H1 (cell line): ENCODE measurements around the gene PLEKHG4. TPM values are rescaled to one million over a fixed set of nuclear protein-coding genes. Genes with fewer than 3 reads are reported as not detected.

Experiments
- CTCF ChIA-PET: fragments of 300-600 bp; sonication (Branson Sonifier 250); formaldehyde crosslinking; loops from one replicate; lab custom pipeline; 2021; ENCODE audit not compliant: partially characterized antibody; lab: Charles Lee
- POLR2A ChIA-PET: fragments of 300-600 bp; sonication (Branson Sonifier 250); formaldehyde crosslinking; loops from one replicate; lab custom pipeline; 2021; ENCODE audit warnings: inconsistent platforms; ENCODE audit not compliant: partially characterized antibody; lab: Charles Lee
- DNase-seq, 2 experiments: peaks; one replicate each; pipeline versions ENCODE4 v3.0.0 to v3.0.0-alpha.2; 2010 to 2022; ENCODE audit warnings: low spot score in 2 of 2, low read depth in 1 of 2, mixed read lengths in 1 of 2
- FAIRE-seq: peaks from 2 replicates; lab custom pipeline; 2011; peaks lifted over from hg19 to GRCh38; lab: Jason Lieb, UNC
- H2AFZ ChIP-seq: 2 replicates; pipeline ENCODE4 v1.8.1; 2012; ENCODE audit warnings: low read length, inconsistent platforms
- H2AK5ac ChIP-seq: 2 replicates; pipeline ENCODE4 v1.6.1; 2013; ENCODE audit warnings: low read depth, low read length
- H2BK120ac ChIP-seq: replicated peaks from 2 replicates; pipeline ENCODE3; 2013; ENCODE audit warnings: low read depth, low read length, inconsistent platforms
- H2BK12ac ChIP-seq: 2 replicates; pipeline ENCODE4 v1.6.1; 2013; ENCODE audit warnings: low read depth, low read length
- H2BK15ac ChIP-seq: 2 replicates; pipeline ENCODE4 v1.6.1; 2013; ENCODE audit warnings: low read length
- H2BK20ac ChIP-seq: 2 replicates; pipeline ENCODE4 v1.6.1; 2013; ENCODE audit warnings: low read length
- H2BK5ac ChIP-seq: 2 replicates; pipeline ENCODE4 v1.6.1; 2013; ENCODE audit warnings: low read depth, low read length
- H3K14ac ChIP-seq: 2 replicates; pipeline ENCODE4 v1.6.1; 2013; ENCODE audit warnings: inconsistent platforms; ENCODE audit not compliant: insufficient read length
- H3K18ac ChIP-seq: 2 replicates; pipeline ENCODE4 v1.6.1; 2013; ENCODE audit warnings: low read length; ENCODE audit errors: extremely low read depth
- H3K23ac ChIP-seq: 2 replicates; pipeline ENCODE4 v1.6.1; 2013; ENCODE audit warnings: inconsistent platforms; ENCODE audit not compliant: insufficient read length
- H3K23me2 ChIP-seq: 2 replicates; pipeline ENCODE4 v1.6.1; 2013; ENCODE audit warnings: low read depth, low read length
- H3K27ac ChIP-seq: 2 replicates; pipeline ENCODE4 v1.6.1; 2011; ENCODE audit warnings: low read depth, low read length, inconsistent platforms
- H3K27me3 ChIP-seq, 4 experiments: replicated peaks in 1 of 4; 1 replicate in 1 of 4; 2 replicates in 3 of 4; pipeline versions ENCODE4 v1.6.1 to v1.8.1; 2011 to 2013; ENCODE audit warnings: low read length in 3 of 4, mild to moderate bottlenecking in 3 of 4, inconsistent platforms in 2 of 4, mixed read lengths in 2 of 4, moderate library complexity in 1 of 4; ENCODE audit not compliant: control insufficient read depth in 3 of 4, insufficient read depth in 3 of 4; ENCODE audit errors: extremely low read depth in 1 of 4
- H3K36me3 ChIP-seq, 4 experiments: 2 replicates each; pipeline versions ENCODE4 v1.6.1 to v1.8.1; 2011 to 2013; ENCODE audit warnings: mild to moderate bottlenecking in 4 of 4, low read length in 3 of 4, moderate library complexity in 2 of 4, control low read depth in 1 of 4, inconsistent platforms in 1 of 4; ENCODE audit not compliant: insufficient read depth in 4 of 4, control insufficient read depth in 2 of 4
- H3K4ac ChIP-seq: replicated peaks from 2 replicates; pipeline ENCODE3; 2013; ENCODE audit warnings: low read length, low read depth, mixed read lengths, inconsistent platforms; ENCODE audit not compliant: insufficient read length
- H3K4me1 ChIP-seq, 4 experiments: replicated peaks in 1 of 4; 1 replicate in 1 of 4; 2 replicates in 3 of 4; pipeline versions ENCODE4 v1.6.1 to v1.8.1; 2011 to 2013; ENCODE audit warnings: low read length in 3 of 4, inconsistent platforms in 2 of 4, mixed read lengths in 1 of 4; ENCODE audit not compliant: insufficient read depth in 4 of 4, control insufficient read depth in 3 of 4
- H3K4me2 ChIP-seq, 2 experiments: 2 replicates each; pipeline versions ENCODE4 v1.6.1 to v1.8.1; 2011 to 2013; ENCODE audit warnings: low read depth in 2 of 2, low read length in 2 of 2, control low read depth in 1 of 2, inconsistent platforms in 1 of 2, mild to moderate bottlenecking in 1 of 2; ENCODE audit not compliant: insufficient read depth in 1 of 2
- H3K4me3 ChIP-seq, 4 experiments: fragments of 200-600, 300-600 bp in 1 of 4; sonication (generic), shearing (Covaris generic), sonication (Bioruptor Twin) in 1 of 4; 2 replicates each; pipeline versions ENCODE4 v1.5.1 to v1.8.1; 2011 to 2016; ENCODE audit warnings: low read length in 4 of 4, low read depth in 3 of 4, control low read depth in 2 of 4, inconsistent platforms in 2 of 4, mild to moderate bottlenecking in 2 of 4, mixed read lengths in 1 of 4, moderate library complexity in 1 of 4; ENCODE audit not compliant: insufficient read depth in 2 of 4; ENCODE audit errors: extremely low read depth in 1 of 4
- H3K56ac ChIP-seq: replicated peaks from 2 replicates; pipeline ENCODE3; 2013; ENCODE audit warnings: low read depth, mild to moderate bottlenecking, mixed read lengths, low read length, inconsistent platforms; ENCODE audit not compliant: insufficient read length
- H3K79me1 ChIP-seq: 2 replicates; pipeline ENCODE4 v1.6.1; 2013; ENCODE audit warnings: low read depth, low read length, control low read depth
- H3K79me2 ChIP-seq, 2 experiments: 2 replicates each; pipeline versions ENCODE4 v1.6.1 to v1.8.1; 2012 to 2013; ENCODE audit warnings: low read length in 2 of 2, mild to moderate bottlenecking in 2 of 2, inconsistent platforms in 1 of 2; ENCODE audit not compliant: insufficient read depth in 2 of 2, control insufficient read depth in 1 of 2
- H3K9ac ChIP-seq, 4 experiments: replicated peaks in 1 of 4; 1 replicate in 1 of 4; 2 replicates in 3 of 4; pipeline versions ENCODE4 v1.6.1 to v1.8.1; 2011 to 2013; ENCODE audit warnings: low read depth in 3 of 4, low read length in 3 of 4, control low read depth in 2 of 4, mild to moderate bottlenecking in 2 of 4, moderate library complexity in 2 of 4, inconsistent platforms in 1 of 4; ENCODE audit errors: extremely low read depth in 1 of 4
- H3K9me3 ChIP-seq, 2 experiments: 2 replicates each; pipeline versions ENCODE4 v1.6.1 to v1.8.1; 2012 to 2013; ENCODE audit warnings: mild to moderate bottlenecking in 2 of 2, moderate library complexity in 2 of 2, control low read depth in 1 of 2, inconsistent platforms in 1 of 2, low read depth in 1 of 2, low read length in 1 of 2, mixed read lengths in 1 of 2; ENCODE audit not compliant: insufficient read depth in 2 of 2
- H4K20me1 ChIP-seq, 2 experiments: replicated peaks in 1 of 2; 2 replicates each; pipeline versions ENCODE3 to v1.8.1; 2011 to 2013; ENCODE audit warnings: inconsistent platforms in 2 of 2, low read length in 2 of 2, mild to moderate bottlenecking in 1 of 2; ENCODE audit not compliant: insufficient read depth in 2 of 2, control insufficient read depth in 1 of 2
- H4K5ac ChIP-seq: 2 replicates; pipeline ENCODE4 v1.6.1; 2013; ENCODE audit warnings: low read length, low read depth, mixed read lengths, inconsistent platforms; ENCODE audit not compliant: insufficient read length
- H4K8ac ChIP-seq: 2 replicates; pipeline ENCODE4 v1.8.0; 2013; ENCODE audit warnings: mild to moderate bottlenecking, moderate library complexity, low read length, inconsistent platforms; ENCODE audit not compliant: insufficient read depth; ENCODE audit errors: extremely low read depth
- H4K91ac ChIP-seq: replicated peaks from 2 replicates; pipeline ENCODE3; 2013; ENCODE audit warnings: low read length, mixed read lengths, inconsistent platforms; ENCODE audit not compliant: insufficient read length
- ASH2L ChIP-seq: fragments of 200-600, 300-600 bp; sonication (generic); IDR thresholded peaks from one replicate; pipeline ENCODE4 v1.7.1; 2017; ENCODE audit warnings: low read length
- BACH1 ChIP-seq: IDR thresholded peaks from 2 replicates; pipeline ENCODE4 v1.6.1; 2012; ENCODE audit warnings: low read length, improper control_type of control experiment
- BRCA1 ChIP-seq: IDR thresholded peaks from 2 replicates; pipeline ENCODE4 v1.6.1; 2012; ENCODE audit warnings: low read depth, low read length, improper control_type of control experiment
- CBX8 ChIP-seq: fragments of 300-800, 300-1000 bp; sonication (generic); IDR thresholded peaks from 2 replicates; pipeline ENCODE4 v1.7.1; 2016; ENCODE audit warnings: low read depth, low read length, borderline replicate concordance
- CEBPB ChIP-seq: IDR thresholded peaks from 2 replicates; pipeline ENCODE4 v1.6.1; 2012; ENCODE audit warnings: low read depth, low read length
- FOSL1 ChIP-seq: IDR thresholded peaks from 2 replicates; pipeline ENCODE4 v1.6.1; 2011; ENCODE audit warnings: mild to moderate bottlenecking, low read depth, low read length, moderate library complexity; ENCODE audit not compliant: insufficient read depth
- GTF2F1 ChIP-seq: IDR thresholded peaks from 2 replicates; pipeline ENCODE4 v1.6.1; 2012; ENCODE audit warnings: low read depth, low read length, improper control_type of control experiment, borderline replicate concordance
- JUND ChIP-seq: IDR thresholded peaks from 2 replicates; pipeline ENCODE4 v1.6.1; 2011; ENCODE audit warnings: mild to moderate bottlenecking, improper control_type of control experiment, low read length
- RNF2 ChIP-seq: fragments of 200-900, 300-1000 bp; sonication (generic); IDR thresholded peaks from 2 replicates; pipeline ENCODE4 v1.7.1; 2016; ENCODE audit warnings: borderline replicate concordance, low read depth, mild to moderate bottlenecking, antibody characterized with exemption, low read length; ENCODE audit not compliant: poor library complexity, severe bottlenecking; ENCODE audit errors: missing control alignments
- SIRT6 ChIP-seq: IDR thresholded peaks from one replicate; pipeline ENCODE4 v1.7.1; 2012; ENCODE audit warnings: low read length, inconsistent platforms
- SP1 ChIP-seq: IDR thresholded peaks from 2 replicates; pipeline ENCODE4 v1.6.1; 2011; ENCODE audit warnings: low read depth, low read length
- SP2 ChIP-seq: IDR thresholded peaks from 2 replicates; pipeline ENCODE4 v1.6.1; 2012; ENCODE audit warnings: mild to moderate bottlenecking, low read length, inconsistent platforms
- WGBS, 2 experiments: shearing (Covaris generic) in 1 of 2; methylation state at CpG; one replicate each; pipeline versions ENCODE4 v1.1.6 to v1.1.7; 2013 to 2015; ENCODE audit warnings: low lambda C conversion rate in 2 of 2, mixed read lengths in 2 of 2, inconsistent platforms in 1 of 2, low coverage in 1 of 2, missing lambda C conversion rate in 1 of 2; ENCODE audit not compliant: insufficient replicate concordance in 2 of 2, insufficient coverage in 1 of 2, insufficient read length in 1 of 2; ENCODE audit errors: extremely low coverage in 1 of 2, missing lambda C conversion rate in 1 of 2; 5-methylcytosine and 5-hydroxymethylcytosine counted together
- polyA plus RNA-seq, 7 experiments: library from polyadenylated mRNA; depleted of rRNA in 3 of 7; stranded (reverse) in 5 of 7; unstranded in 2 of 7; fragments of >200 nt in 5 of 7; fragments of 200-250 nt in 2 of 7; gene quantifications; 1 replicate in 5 of 7; 2 replicates in 1 of 7; 4 replicates in 1 of 7; pipeline versions ENCODE4 v1.2.1 to v1.2.3, GENCODE V29; 2011 to 2013; ENCODE audit warnings: missing spikeins in 2 of 7, mixed read lengths in 2 of 7
- total RNA-seq: library from RNA; stranded (reverse); fragmentation: NEBNext Ultra II Directional; extraction: Animal tissue kit (Norgen Biotek cat#: 25700); gene quantifications from 2 replicates; pipeline ENCODE4 v1.2.1, GENCODE V29; 2021
- TF ChIP-seq, protein P1 (sequence below): IDR thresholded peaks from 2 replicates; pipeline ENCODE4 v1.6.1; 2012; ENCODE audit warnings: low read length, inconsistent platforms

The PLEKHG4 gene
- total and polyA plus RNA-seq, 2 of the 8 experiments (the other 6 are each of a cell fraction or from before 2014, with no cell fraction given): 7.7 to 11.1 TPM

DNA sequence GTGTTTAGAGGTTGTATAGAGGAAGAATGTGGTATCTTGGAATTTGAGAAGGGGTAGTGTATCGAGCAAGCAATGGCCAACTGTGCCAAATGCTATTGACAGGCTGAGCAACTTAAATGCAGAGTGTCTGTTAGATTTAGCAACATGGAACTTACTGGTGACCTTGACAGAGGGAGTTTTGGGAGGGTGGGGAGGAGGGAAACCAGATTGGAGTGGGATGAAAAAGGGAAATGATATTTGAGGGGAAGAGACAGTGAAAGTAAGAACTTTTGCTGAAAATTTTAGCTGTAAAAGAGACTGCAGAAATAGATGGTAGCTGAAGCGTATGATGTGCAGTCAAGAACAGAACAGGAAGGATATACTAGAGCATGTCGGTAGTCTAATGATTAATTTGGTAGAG, 48.4 kb downstream of the PLEKHG4 start:
- H3K23me2 ChIP-seq: peaks cover 7% of the 10 kb centered on the region; the same call in 1 of the 2 replicates
- CTCF ChIA-PET: interaction anchor here (0.7 to 4.4 kb wide), 25 partner anchors 10 to 130 kb away, joined by 3 to 22 read pairs (median 5); partner anchors contain the start of genes HSD11B2 and TPPP3
- no peak overlapping the region for H3K4ac ChIP-seq
- no peak overlapping the region for H2AFZ ChIP-seq
- 84% methylated on average over 3 of the region's 3 CpGs; no CpG with 5 or more reads in 1 of the 2 experiments for WGBS, 2 experiments
- no peak for FAIRE-seq
- no peak overlapping the region for H2BK20ac ChIP-seq
- no peak for DNase-seq
- H2BK15ac ChIP-seq: no peak overlapping the region
- no peak overlapping the region for H3K23ac ChIP-seq
- no peak overlapping the region for H3K14ac ChIP-seq
- H3K36me3 ChIP-seq: no peaks in the 10 kb centered on the region
- H4K8ac ChIP-seq: no peak overlapping the region
- no peak overlapping the region for H3K56ac ChIP-seq
- no peak overlapping the region; a peak in 1 of 4 replicates for H3K4me2 ChIP-seq
- no peak for TF ChIP-seq BACH1
- no peak for TF ChIP-seq SP2
- no peak for TF ChIP-seq CBX8
- no peak for TF ChIP-seq JUND
- TF ChIP-seq BRCA1: no peak
- TF ChIP-seq SP1: no peak
- TF ChIP-seq SIRT6: no peak
- TF ChIP-seq, protein P1, sequence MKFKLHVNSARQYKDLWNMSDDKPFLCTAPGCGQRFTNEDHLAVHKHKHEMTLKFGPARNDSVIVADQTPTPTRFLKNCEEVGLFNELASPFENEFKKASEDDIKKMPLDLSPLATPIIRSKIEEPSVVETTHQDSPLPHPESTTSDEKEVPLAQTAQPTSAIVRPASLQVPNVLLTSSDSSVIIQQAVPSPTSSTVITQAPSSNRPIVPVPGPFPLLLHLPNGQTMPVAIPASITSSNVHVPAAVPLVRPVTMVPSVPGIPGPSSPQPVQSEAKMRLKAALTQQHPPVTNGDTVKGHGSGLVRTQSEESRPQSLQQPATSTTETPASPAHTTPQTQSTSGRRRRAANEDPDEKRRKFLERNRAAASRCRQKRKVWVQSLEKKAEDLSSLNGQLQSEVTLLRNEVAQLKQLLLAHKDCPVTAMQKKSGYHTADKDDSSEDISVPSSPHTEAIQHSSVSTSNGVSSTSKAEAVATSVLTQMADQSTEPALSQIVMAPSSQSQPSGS: no peak
- TF ChIP-seq CEBPB: no peak
- TF ChIP-seq GTF2F1: no peak
- TF ChIP-seq ASH2L: no peak
- TF ChIP-seq FOSL1: no peak
- TF ChIP-seq RNF2: no peak
- H4K91ac ChIP-seq: no peak overlapping the region
- H3K4me1 ChIP-seq: no peaks in the 10 kb centered on the region; a peak in 1 of 7 replicates
- peaks cover 0 to 4% (median under 1%) of the 10 kb centered on the region in 4 experiments; a peak in 3 of 7 replicates for H3K27me3 ChIP-seq
- no peak overlapping the region for H3K18ac ChIP-seq
- no peak overlapping the region for H3K4me3 ChIP-seq
- no peak overlapping the region for H2BK12ac ChIP-seq
- H2BK5ac ChIP-seq: no peak overlapping the region
- H2AK5ac ChIP-seq: no peak overlapping the region
- no peak overlapping the region for H3K27ac ChIP-seq
- no peak overlapping the region for H4K5ac ChIP-seq
- no peaks in the 10 kb centered on the region for H3K9me3 ChIP-seq
- POLR2A ChIA-PET: interaction anchor here (1.1 to 1.8 kb wide), 3 partner anchors 12 to 104 kb away, joined by 3 to 4 read pairs (median 4); no protein-coding TSS in a partner anchor
- H2BK120ac ChIP-seq: no peak overlapping the region
- no peak overlapping the region for H3K9ac ChIP-seq
- no peaks in the 10 kb centered on the region for H3K79me1 ChIP-seq
- H3K79me2 ChIP-seq: no peaks in the 10 kb centered on the region
- no peaks in the 10 kb centered on the region for H4K20me1 ChIP-seq
